NCI-H187 (cell line): ENCODE data around the gene HES4.
"Not testable (repeated sequence)": the region's sequence is repeated elsewhere in the genome, so short reads cannot be mapped to it uniquely, and the experiment has no call there.

Experiments used
- DNase-seq, 2 experiments: peaks; one replicate each; lab custom pipeline; 2025; lab: John Stamatoyannopoulos, UW

The HES4 gene

GRCh38 chr1:978835-979743 is 20.8 kb downstream of the HES4 start:
- DNase-seq, result no peak

- no peak for DNase-seq
These were observed 21.6 kb downstream of the HES4 start for GRCh38 chr1:978069-978834.

- not testable (repeated sequence) for DNase-seq
These were observed 23.1 kb downstream of the HES4 start for GRCh38 chr1:976791-977190.

GRCh38 chr1:975896-976683 is 23.8 kb downstream of the HES4 start:
- peak; percentile 40 to 56 for DNase-seq

DNA sequence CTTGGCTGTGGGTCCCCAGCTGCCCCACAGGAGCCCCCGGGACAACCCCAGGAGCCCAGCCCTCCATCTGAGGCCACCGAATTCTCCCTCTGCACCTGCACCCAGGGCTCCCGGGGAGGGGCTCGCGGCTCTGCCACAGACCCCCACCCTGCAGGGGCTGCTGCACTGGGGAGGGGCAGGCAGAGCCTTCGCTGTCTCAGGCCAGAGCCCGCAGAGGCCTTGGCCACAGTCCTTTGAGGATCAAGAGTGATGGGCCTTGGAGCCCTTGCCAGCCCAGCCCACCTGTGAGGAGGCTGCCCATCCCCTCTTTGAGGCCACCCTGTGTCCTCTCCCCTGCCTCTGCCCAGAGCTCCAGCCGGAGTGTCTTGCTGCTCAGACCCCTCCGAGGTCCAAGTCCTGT is 24.5 kb downstream of the HES4 start:
- no peak for DNase-seq

GRCh38 chr1:974687-975328 is 25.1 kb downstream of the HES4 start:
- no peak for DNase-seq

DNA sequence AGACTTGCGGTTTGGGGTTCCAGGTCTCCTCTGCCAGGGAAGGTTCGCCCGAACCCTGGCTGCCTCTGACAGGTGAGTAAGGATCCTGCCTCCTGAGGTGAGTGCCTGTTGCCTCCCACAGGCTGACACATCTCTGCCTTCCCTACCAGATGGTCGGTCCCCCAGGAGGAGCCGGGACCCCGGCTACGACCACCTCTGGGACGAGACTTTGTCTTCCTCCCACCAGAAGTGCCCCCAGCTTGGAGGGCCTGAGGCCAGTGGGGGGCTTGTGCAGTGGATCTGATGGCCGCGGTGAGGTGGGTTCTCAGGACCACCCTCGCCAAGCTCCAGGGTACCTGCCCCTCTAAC is 25.6 kb downstream of the HES4 start:
- no peak for DNase-seq

GRCh38 chr1:973459-974292 is 26.2 kb downstream of the HES4 start:
- no peak for DNase-seq

GRCh38 chr1:972726-973458 is 27.0 kb downstream of the HES4 start:
- no peak for DNase-seq

- no peak for DNase-seq
These were observed 28.0 kb downstream of the HES4 start for GRCh38 chr1:971751-972506.

DNA sequence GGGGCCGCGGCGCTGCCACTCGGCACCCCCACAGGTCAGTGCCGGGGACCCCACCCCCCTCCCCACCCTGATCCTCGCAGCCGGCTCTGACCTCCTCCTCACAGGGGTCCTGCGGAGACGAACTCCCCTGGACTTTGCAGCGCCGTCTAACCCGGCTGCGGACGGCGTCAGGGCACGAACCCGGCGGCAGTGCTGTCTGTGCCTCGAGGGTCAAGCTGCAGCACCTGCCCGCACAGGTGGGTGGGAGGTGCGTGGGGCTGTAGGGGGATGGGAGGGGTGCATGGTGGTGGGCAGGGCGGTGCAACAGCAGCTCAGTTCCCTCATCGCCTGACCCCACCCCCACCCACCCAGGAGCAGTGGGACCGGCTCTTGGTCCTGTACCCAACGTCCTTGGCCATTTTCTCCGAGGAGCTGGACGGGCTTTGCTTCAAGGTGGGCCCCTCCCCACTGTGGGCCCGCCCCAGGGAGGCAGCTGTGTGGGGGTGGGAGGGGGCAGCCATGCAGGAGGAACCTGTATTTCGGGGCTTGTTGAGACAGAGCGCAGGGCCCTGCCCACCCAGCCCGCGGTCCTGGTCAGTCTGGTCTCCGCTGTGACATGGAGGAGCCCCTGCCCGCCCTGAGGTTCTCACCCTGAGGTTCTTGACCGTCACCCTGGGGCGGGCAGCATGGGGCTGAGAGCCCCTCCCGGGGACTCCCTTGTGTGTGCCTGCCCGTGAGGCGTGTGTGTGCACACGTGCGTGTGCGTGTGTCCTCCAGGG is 28.7 kb downstream of the HES4 start:
- DNase-seq, result no peak

GRCh38 chr1:970242-970972 is 29.5 kb downstream of the HES4 start:
- no peak for DNase-seq

GRCh38 chr1:969260-969855 is 30.5 kb downstream of the HES4 start:
- DNase-seq, result no peak

DNA sequence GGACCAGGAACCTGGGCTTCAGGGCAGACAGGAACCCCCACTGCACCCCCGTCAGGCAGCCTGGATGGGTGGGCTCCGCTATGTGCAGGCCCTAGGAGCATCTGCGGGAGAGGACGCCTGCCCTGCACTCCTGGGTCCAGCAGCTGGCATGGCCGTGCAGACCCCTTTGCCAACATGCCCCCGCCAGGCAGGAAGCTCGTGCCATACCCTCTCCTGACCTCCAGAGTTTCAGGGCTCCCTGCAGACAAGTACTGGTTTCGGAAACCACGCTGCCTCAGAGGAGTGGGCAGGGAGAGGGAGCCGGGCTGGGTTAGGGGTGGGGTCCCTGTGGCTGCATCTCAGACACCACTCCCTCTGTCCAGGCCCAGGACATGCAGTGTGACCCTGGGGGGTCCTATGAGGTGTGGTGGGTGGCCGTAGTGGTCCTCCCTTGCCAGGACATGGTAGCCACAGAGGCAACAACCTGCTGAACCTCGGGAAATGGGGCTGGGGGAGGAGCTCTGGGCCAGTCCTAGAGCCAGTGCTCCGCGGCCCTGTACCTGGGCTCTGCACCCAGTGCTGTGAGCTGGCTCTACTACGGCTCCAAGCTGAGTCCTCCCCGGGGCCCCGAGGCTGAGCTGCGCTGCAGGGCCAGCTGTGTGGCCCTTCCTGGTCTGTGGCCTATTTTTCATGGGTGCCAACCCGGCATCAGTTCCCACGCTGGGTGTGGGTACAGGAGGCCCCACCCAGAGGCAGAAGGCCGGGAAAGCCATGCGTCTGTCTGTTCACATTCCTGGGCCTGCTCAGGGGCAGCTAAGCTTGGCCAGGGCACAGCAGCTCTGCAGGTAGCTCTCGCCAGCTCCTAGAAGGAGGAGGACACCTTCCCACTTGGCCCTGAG is 32.2 kb downstream of the HES4 start:
- no peak for DNase-seq

DNA sequence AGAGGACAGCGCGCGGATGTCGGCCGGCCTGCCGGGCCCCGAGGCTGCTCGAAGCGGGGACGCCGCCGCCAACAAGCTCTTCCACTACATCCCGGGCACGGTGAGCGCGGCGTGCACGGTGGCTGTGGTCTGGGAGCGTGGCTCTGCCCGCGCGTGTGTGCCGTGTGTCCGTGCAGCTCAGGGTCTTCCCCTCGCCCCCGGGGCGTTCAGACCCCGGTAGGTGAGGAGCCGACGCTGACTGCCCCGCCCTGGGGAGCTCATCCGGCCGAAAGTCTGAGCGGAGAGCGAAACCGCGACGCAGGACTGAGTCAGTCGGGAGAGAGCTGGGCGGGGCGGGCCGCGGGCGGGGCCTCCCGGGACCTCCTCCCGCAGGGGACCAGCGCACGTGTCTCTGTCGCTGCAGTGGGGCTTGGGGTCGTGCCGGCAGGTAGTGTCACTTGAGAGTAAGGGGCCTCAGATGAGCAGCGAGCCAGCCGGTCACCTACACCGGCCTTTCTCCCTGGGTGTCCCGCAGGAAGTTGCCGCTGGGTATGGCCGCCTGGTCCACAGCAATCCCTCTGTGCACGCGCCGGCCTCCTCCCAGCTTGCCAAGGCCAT is 33.1 kb downstream of the HES4 start:
- DNase-seq, result no peak

DNA sequence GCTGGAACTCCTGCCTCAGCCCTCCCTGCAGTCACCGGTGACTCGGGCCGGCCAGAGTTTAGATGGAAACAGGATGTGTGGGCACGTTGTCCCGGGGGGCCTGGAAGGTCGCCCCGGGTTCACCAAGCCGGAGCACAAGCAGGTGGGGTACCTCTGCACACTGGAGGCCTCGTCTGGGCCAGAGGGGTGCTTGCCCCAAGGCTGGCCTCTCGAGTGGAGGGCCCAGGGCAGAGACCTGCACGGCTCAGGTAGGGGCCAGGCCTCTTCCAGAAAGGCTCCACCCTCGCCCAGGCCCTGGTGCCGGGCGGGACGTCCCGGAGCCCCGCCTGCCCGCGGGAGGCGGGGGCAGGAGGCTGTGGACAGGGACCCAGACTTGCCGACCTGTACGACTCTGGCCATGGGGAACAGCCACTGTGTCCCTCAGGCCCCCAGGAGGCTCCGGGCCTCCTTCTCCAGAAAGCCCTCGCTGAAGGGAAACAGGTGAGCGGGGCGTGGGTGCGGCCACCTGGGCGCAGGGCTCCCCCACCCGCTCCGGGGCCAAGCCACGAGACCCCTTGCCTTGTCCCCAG is 33.7 kb downstream of the HES4 start, which contains the start of gene PLEKHN1:
TSS of gene PLEKHN1 (plus strand) at position 348 of the 569 bp plus-strand sequence. CDS start at position 398, 50 bp downstream.
- DNase-seq, result no peak
